GM12891 (cell line): ENCODE results near the gene FAM136A.
"Not testable (repeated sequence)": the region's sequence is repeated elsewhere in the genome, so short reads cannot be mapped to it uniquely, and the experiment has no call there.

Source experiments
- DNase-seq: peaks from one replicate; pipeline ENCODE4 v3.0.0; 2011; ENCODE audit warnings: low spot score; ENCODE audit not compliant: insufficient read length
- FAIRE-seq: peaks from 2 replicates; lab custom pipeline; 2011; peaks lifted over from hg19 to GRCh38; lab: Jason Lieb, UNC
- PAX5 ChIP-seq: IDR thresholded peaks from 2 replicates; pipeline ENCODE4 v1.6.1; 2011; ENCODE audit warnings: low read length, moderate library complexity, mild to moderate bottlenecking; ENCODE audit not compliant: insufficient read depth, severe bottlenecking
- POLR2A ChIP-seq: IDR thresholded peaks from 2 replicates; pipeline ENCODE4 v1.6.1; 2011; ENCODE audit warnings: low read depth, low read length, control low read depth
- POLR2AphosphoS5 ChIP-seq: IDR thresholded peaks from 2 replicates; pipeline ENCODE4 v1.6.1; 2011; ENCODE audit warnings: low read depth, low read length, control low read depth
- POU2F2 ChIP-seq: IDR thresholded peaks from 2 replicates; pipeline ENCODE4 v1.6.1; 2011; ENCODE audit warnings: low read depth, mild to moderate bottlenecking, control low read depth, low read length, moderate library complexity
- SPI1 ChIP-seq: IDR thresholded peaks from 2 replicates; pipeline ENCODE4 v1.6.1; 2011; ENCODE audit warnings: low read depth, low read length, control low read depth
- TAF1 ChIP-seq: IDR thresholded peaks from 2 replicates; pipeline ENCODE4 v1.6.1; 2011; ENCODE audit warnings: low read depth, low read length, control low read depth

FAM136A gene

DNA sequence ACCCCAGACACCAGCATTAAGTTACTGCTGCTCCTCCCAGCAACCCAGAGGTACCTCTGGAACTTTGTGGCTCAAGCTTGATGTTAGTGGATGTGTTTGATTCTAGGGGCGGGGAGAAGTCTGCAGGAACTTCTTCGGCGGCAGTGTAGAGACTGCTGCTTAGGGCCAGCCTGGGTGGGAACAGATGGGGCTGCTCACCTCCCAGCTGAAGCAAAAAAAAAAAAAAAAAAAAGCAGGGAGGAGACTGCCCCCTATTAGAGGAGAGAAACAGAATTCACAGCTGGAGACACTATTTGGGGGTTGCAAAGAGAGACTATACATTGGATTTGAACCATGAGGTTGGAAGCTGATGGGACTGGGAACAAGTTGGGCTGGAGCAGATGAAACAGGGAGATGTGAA, 28.6 kb upstream of the FAM136A start:
- DNase-seq (no peak), FAIRE-seq (no peak)
- no peak for TF ChIP-seq POU2F2
- TF ChIP-seq PAX5, result no peak
- no peak for TF ChIP-seq POLR2A
- TF ChIP-seq POLR2AphosphoS5, result no peak
- TF ChIP-seq SPI1, result no peak
- TF ChIP-seq TAF1, result no peak

DNA sequence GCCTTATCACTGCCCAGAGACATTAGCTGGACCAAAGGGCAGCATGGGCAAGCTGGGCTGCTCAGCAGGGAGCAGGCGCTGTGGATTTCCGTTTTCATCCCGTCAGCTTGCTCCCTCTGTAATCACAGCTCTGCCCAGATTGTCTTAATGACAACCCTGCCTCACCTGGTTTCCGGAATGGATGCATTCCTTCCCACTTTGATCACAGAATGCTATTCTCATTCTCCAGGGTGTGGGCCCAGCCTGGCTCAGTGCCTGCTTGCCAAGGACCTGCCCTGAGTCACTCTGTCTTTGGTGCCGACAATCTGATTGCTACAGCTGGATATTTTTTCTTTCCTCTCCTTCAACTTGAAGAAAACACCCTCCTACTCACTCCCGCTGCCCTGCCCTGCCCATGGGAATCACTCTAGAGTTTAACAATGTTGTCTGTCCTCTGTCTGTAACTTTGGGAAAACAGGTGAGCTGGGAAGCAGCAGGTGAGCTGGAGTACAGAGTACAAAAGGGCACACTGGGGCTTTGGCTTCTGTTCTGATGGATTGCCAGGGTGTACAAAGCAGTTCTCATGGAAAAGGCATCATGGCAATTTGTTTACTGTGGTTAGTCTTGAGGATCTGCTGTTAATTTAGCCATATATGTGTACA, 27.2 kb upstream of the FAM136A start:
- TF ChIP-seq POLR2A, result no peak
- FAIRE-seq, result no peak
- DNase-seq, result no peak

- TF ChIP-seq POLR2A, result no peak
- TF ChIP-seq SPI1, result no peak
- TF ChIP-seq POU2F2, result no peak
- no peak for TF ChIP-seq PAX5
- no peak for TF ChIP-seq TAF1
- DNase-seq (no peak), FAIRE-seq (no peak)
Observed at GRCh38 chr2:70325875-70326274, 24.0 kb upstream of the FAM136A start.

DNA sequence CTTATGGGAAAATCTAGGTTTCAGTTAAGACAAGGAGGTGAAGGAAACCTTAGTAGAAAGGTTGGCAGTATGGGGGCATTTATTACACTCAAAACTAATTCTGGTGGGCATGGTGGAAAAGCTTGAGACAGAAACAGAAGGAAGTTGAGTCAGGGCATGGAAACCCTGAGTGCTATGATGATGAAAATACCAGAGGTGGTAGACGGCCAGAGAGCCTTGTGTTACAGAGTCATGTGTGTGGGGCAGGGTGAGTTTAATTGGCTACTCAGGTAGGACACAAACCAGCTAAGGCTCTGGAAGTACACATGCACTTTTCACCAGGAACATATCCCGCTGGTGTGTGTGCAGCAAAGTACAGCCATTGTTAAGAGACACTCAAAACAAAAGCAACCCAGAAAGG, 20.7 kb upstream of the FAM136A start:
- TF ChIP-seq PAX5, result no peak
- no peak for TF ChIP-seq SPI1
- no peak for TF ChIP-seq TAF1
- no peak for TF ChIP-seq POU2F2
- TF ChIP-seq POLR2AphosphoS5, result no peak
- no peak for TF ChIP-seq POLR2A
- FAIRE-seq, result no peak
- no peak for DNase-seq

GRCh38 chr2:70321370-70321769, 19.5 kb upstream of the FAM136A start:
- TF ChIP-seq SPI1, result no peak
- no peak for TF ChIP-seq PAX5
- no peak for TF ChIP-seq POLR2A
- TF ChIP-seq POLR2AphosphoS5, result no peak
- TF ChIP-seq POU2F2, result no peak
- FAIRE-seq, result no peak
- DNase-seq, result no peak

DNA sequence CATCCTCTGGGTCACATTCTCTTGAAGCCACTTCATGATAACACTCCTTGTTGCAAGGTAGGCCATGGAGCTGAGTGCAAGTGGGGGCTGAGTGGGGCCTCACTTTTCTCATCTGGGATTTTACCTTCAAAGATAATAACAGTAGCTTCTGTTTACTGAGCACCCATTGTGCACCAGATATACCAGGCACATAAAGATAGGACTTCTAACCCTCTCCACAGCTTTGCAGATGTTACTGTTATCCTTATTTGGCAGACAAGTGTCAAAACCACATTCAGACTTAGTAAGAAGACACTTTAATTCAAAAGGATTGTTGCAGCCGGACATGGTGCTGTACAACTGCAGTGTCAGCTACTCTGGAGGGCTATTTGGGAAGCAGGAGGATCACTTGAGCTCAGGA, 12.8 kb upstream of the FAM136A start:
- FAIRE-seq (no peak), DNase-seq (no peak)
- TF ChIP-seq POLR2AphosphoS5 (no peak), POU2F2 (no peak)

GRCh38 chr2:70312560-70312959, 10.7 kb upstream of the FAM136A start:
- FAIRE-seq, result no peak
- TF ChIP-seq POLR2AphosphoS5 (no peak), SPI1 (peak; percentile 53), POU2F2 (no peak)
- DNase-seq, result no peak

DNA sequence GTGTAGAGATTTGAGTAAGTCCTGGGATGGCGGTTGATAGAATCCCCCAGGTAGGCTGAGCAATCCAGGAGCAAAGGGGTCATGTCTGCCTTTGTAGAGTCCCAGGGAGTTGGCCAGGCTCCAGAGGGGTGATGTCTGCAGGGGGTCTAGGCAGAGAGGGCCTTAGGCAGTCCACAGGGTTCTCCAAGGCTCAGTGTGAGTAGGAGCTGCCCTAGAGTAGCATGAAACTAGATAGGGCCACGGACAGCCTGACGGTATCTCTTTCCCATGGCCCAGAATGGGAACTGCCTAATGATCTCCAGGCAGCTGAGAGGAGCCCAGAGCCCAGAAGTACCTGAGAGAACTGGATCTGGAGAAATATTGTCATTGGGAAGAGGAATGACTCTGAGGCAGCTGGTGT, 9.0 kb upstream of the FAM136A start:
- TF ChIP-seq PAX5 (no peak), POU2F2 (no peak), SPI1 (no peak), TAF1 (no peak), POLR2A (no peak)
- no peak for DNase-seq
- no peak for FAIRE-seq

- DNase-seq, result no peak
- FAIRE-seq, result no peak
Observed at GRCh38 chr2:70305531-70305930, 3.7 kb upstream of the FAM136A start.

GRCh38 chr2:70304498-70304897, 2.6 kb upstream of the FAM136A start:
- FAIRE-seq, result no peak
- DNase-seq, result no peak
- no peak for TF ChIP-seq PAX5
- TF ChIP-seq POLR2A, result no peak
- no peak for TF ChIP-seq POU2F2

More at GRCh38 chr2:70305531-70305930, 3.7 kb upstream of the FAM136A start:
- TF ChIP-seq POLR2AphosphoS5 (no peak), POU2F2 (no peak), TAF1 (no peak), POLR2A (no peak)

- DNase-seq (no peak), FAIRE-seq (no peak)
- TF ChIP-seq TAF1 (no peak), PAX5 (no peak), POLR2AphosphoS5 (no peak), POLR2A (no peak), SPI1 (no peak), POU2F2 (no peak)
Observed at GRCh38 chr2:70303186-70303585, 1.3 kb upstream of the FAM136A start.

- DNase-seq, result not testable (repeated sequence)
Observed at GRCh38 chr2:70302195-70302546, 304 bp upstream of the FAM136A start.

More at GRCh38 chr2:70302195-70302546, 304 bp upstream of the FAM136A start:
- not testable (repeated sequence) for FAIRE-seq
